ENCODE results near the gene CCSER2. TPM values are rescaled to one million over a fixed set of nuclear protein-coding genes. Genes with fewer than 3 reads are reported as not detected.
"Not testable (repeated sequence)": the region's sequence is repeated elsewhere in the genome, so short reads cannot be mapped to it uniquely, and the experiment has no call there.

CCSER2 gene
- total RNA-seq, 2 donors from 2014 or later: 39.0 to 60.6 TPM

DNA sequence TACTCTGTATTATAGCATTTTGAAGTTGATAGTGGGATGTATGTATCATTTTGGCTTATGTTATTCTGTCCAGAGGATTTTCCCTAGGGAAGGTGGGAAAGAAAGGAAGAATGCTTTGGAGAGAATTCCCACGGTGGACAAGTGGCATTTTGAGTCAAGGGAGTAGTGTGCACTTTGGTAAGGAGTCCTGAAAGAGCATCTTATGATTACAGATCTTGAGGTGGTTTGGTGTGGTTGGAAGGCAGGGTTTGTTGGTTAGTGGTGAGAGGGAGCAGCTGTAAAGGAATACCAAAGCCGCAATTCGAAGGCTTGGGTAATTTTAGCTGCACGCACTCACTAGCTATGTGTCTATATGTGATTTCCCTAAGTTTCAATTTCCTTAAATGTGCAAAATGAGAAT is 16.1 kb downstream of the CCSER2 start:
- Histone ChIP-seq H3K27ac (no peak overlapping the region), H3K4me3 (no peak overlapping the region), H3K36me3 (no peaks in the 10 kb centered on the region), H3K9me3 (no peaks in the 10 kb centered on the region), H3K4me1 (ENCODE audit: control insufficient read depth in 1 of 2, low read depth in 2 of 2) (peaks cover 19 to 28% of the 10 kb centered on the region in 2 donors), H3K27me3 (replicated peaks; ENCODE audit: insufficient read depth) (no peaks in the 10 kb centered on the region)
- DNase-seq (ENCODE audit: low spot score) (no peak), ATAC-seq (ENCODE audit: insufficient number of reproducible peaks, low FRiP score, low read depth) (no peak)
- TF ChIP-seq, protein P1, sequence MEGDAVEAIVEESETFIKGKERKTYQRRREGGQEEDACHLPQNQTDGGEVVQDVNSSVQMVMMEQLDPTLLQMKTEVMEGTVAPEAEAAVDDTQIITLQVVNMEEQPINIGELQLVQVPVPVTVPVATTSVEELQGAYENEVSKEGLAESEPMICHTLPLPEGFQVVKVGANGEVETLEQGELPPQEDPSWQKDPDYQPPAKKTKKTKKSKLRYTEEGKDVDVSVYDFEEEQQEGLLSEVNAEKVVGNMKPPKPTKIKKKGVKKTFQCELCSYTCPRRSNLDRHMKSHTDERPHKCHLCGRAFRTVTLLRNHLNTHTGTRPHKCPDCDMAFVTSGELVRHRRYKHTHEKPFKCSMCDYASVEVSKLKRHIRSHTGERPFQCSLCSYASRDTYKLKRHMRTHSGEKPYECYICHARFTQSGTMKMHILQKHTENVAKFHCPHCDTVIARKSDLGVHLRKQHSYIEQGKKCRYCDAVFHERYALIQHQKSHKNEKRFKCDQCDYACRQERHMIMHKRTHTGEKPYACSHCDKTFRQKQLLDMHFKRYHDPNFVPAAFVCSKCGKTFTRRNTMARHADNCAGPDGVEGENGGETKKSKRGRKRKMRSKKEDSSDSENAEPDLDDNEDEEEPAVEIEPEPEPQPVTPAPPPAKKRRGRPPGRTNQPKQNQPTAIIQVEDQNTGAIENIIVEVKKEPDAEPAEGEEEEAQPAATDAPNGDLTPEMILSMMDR (IDR thresholded peaks at IDR 0.05): no peak

DNA sequence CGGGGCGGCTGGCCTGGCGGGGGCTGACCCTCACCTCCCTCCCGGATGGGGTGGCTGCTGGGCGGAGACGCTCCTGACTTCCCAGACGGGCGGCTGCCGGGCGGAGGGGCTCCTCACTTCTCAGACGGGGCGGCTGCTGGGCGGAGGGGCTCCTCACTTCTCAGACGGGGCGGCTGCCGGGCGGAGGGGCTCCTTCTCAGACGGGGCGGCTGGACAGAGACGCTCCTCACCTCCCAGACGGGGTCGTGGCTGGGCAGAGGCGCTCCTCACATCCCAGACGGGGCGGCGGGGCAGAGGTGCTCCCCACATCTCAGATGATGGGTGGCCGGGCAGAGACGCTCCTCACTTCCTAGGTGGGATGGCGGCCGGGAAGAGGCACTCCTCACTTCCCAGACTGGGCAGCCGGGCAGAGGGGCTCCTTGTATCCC is 19.2 kb downstream of the CCSER2 start:
- ATAC-seq (ENCODE audit: insufficient number of reproducible peaks, low FRiP score, low read depth); DNase-seq (ENCODE audit: low spot score): not testable (repeated sequence)

DNA sequence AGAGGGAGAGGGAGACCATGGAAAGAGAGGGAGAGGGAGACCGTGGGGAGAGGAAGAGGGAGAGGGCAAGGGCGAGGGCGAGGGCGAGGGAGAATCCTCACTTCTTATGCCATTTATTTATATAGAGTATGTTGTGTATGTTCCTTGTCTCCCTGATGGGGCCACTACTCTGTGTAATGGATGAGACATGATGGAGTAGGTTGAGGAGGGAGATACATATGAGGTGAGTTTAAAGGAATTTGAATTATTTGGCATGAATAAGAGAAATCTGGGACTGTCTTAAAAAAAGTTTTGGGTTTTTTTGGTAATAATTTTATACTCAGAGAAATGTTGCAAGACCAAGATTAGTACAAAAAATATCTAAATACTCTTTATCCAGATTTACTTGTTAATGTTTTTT is 20.1 kb downstream of the CCSER2 start:
- Histone ChIP-seq H3K4me1 (ENCODE audit: control insufficient read depth in 1 of 2, low read depth in 2 of 2) (peaks cover 22 to 26% of the 10 kb centered on the region in 2 donors), H3K27me3 (replicated peaks; ENCODE audit: insufficient read depth) (no peaks in the 10 kb centered on the region), H3K36me3 (no peaks in the 10 kb centered on the region), H3K4me3 (no peak overlapping the region), H3K9me3 (no peaks in the 10 kb centered on the region), H3K27ac (peak overlapping the region in 1 of 2 donors; percentile 49)
- no peak for DNase-seq (ENCODE audit: low spot score)
- no peak for ATAC-seq (ENCODE audit: insufficient number of reproducible peaks, low FRiP score, low read depth)
- TF ChIP-seq, protein P1 (IDR thresholded peaks at IDR 0.05): no peak

More for the DNA sequence above, 19.2 kb downstream of the CCSER2 start:
- not testable (repeated sequence) for H3K9me3 ChIP-seq; H3K36me3 ChIP-seq; H3K27me3 ChIP-seq (replicated peaks; ENCODE audit: insufficient read depth); H3K4me3 ChIP-seq; H3K27ac ChIP-seq
- H3K4me1 ChIP-seq (ENCODE audit: control insufficient read depth in 1 of 2, low read depth in 2 of 2): peaks cover 25 to 26% of the 10 kb centered on the region in 2 donors

DNA sequence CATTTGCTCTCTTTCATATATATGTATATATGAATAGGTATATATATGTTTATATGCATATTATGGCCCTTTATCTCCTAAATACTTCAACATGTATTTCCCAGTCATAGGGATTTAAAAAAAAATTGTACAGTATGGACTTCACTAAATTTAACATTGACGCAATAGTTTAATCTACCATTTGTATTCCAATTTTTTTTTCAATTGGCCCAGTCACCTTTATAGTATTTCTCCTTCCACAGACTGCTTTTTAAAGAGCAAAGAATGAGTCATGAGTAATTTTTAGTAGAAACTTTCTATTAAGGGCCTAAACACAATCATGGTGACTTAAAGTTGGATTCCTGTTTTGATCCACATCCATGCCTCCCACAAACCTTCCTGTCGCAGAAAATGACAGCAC is 20.5 kb downstream of the CCSER2 start:
- TF ChIP-seq, protein P1 (IDR thresholded peaks at IDR 0.05): no peak
- DNase-seq (ENCODE audit: low spot score): no peak
- ATAC-seq (ENCODE audit: insufficient number of reproducible peaks, low FRiP score, low read depth): peak; percentile 91
- Histone ChIP-seq H3K4me3 (peak overlapping the region; percentile 34), H3K27me3 (replicated peaks; ENCODE audit: insufficient read depth) (no peaks in the 10 kb centered on the region), H3K27ac (peak overlapping the region; percentile 76 to 92), H3K4me1 (ENCODE audit: control insufficient read depth in 1 of 2, low read depth in 2 of 2) (peaks cover 22 to 26% of the 10 kb centered on the region in 2 donors), H3K36me3 (no peaks in the 10 kb centered on the region), H3K9me3 (no peaks in the 10 kb centered on the region)

DNA sequence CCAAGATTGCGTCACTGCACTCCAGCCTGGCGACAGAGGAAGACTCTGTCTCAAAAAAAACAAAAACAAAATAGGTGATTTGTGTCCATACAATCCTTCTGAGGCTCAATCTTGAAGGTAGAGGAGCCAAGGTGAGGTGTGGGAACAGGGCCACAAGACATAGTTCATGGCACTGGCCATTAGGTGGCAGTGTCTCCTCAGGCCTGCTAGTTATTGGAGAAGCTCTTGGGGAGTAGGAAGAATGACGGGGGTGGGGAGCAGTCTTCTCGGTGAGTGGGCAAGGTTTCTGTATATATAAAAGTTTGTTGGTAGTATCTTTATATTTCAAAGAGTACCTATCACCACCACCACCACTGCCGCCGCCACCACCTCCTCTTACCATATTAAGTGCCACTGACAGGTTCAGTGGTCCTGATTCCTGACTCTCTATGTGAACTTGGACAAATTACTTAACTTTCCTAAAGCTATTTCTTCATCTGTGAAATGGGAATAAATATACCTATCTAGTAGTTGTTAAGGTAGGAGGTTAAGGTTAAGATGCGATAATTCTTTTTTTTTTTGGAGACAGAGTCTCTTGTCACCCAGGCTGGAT is 24.0 kb downstream of the CCSER2 start:
- no peak overlapping the region for H3K4me3 ChIP-seq
- H3K4me1 ChIP-seq (ENCODE audit: control insufficient read depth in 1 of 2, low read depth in 2 of 2): peaks cover 18 to 19% of the 10 kb centered on the region in 2 donors
- DNase-seq (ENCODE audit: low spot score) (no peak), ATAC-seq (ENCODE audit: insufficient number of reproducible peaks, low FRiP score, low read depth) (no peak)
- no peaks in the 10 kb centered on the region for H3K9me3 ChIP-seq
- H3K27ac ChIP-seq: no peak overlapping the region
- no peaks in the 10 kb centered on the region for H3K27me3 ChIP-seq (replicated peaks; ENCODE audit: insufficient read depth)
- TF ChIP-seq, protein P1 (IDR thresholded peaks at IDR 0.05): peak; percentile 59
- H3K36me3 ChIP-seq: no peaks in the 10 kb centered on the region
